Mesenchymal stem cell (in vitro differentiated cells and primary cell): ENCODE data around the gene PDXDC1.
"Not testable (repeated sequence)": the region's sequence is repeated elsewhere in the genome, so short reads cannot be mapped to it uniquely, and the experiment has no call there.

ENCODE experiments used
- DNase-seq: peaks from one replicate; pipeline ENCODE4 v3.0.0-alpha.2; 2013
- H2AFZ ChIP-seq: one replicate; pipeline ENCODE4 v1.6.1; 2013; ENCODE audit warnings: low read depth, mild to moderate bottlenecking, control low read depth, inconsistent platforms, low read length, moderate library complexity
- H2AK5ac ChIP-seq: 2 replicates; pipeline ENCODE4 v1.6.1; 2013; ENCODE audit warnings: low read length, moderate library complexity, mild to moderate bottlenecking, inconsistent platforms; ENCODE audit not compliant: severe bottlenecking
- H2BK120ac ChIP-seq: one replicate; pipeline ENCODE4 v1.6.1; 2013; ENCODE audit warnings: low read depth, mild to moderate bottlenecking, inconsistent platforms, low read length, moderate library complexity
- H2BK12ac ChIP-seq, 2 experiments: one replicate each; pipeline ENCODE4 v1.6.1; 2013; ENCODE audit warnings: inconsistent platforms in 2 of 2, low read length in 2 of 2, mild to moderate bottlenecking in 2 of 2, moderate library complexity in 2 of 2, control low read depth in 1 of 2
- H2BK15ac ChIP-seq: one replicate; pipeline ENCODE4 v1.6.1; 2013; ENCODE audit warnings: mild to moderate bottlenecking, low read depth, inconsistent platforms; ENCODE audit not compliant: poor library complexity, severe bottlenecking
- H2BK5ac ChIP-seq: 2 replicates; pipeline ENCODE4 v1.6.1; 2013; ENCODE audit warnings: low read depth, mild to moderate bottlenecking, low read length, control low read depth, inconsistent platforms; ENCODE audit not compliant: poor library complexity, severe bottlenecking
- H3K14ac ChIP-seq, 2 experiments: one replicate each; pipeline ENCODE4 v1.6.1; 2013; ENCODE audit warnings: inconsistent platforms in 2 of 2, low read length in 2 of 2, control low read depth in 1 of 2, mild to moderate bottlenecking in 1 of 2, moderate library complexity in 1 of 2
- H3K18ac ChIP-seq, 2 experiments: one replicate each; pipeline ENCODE4 v1.6.1; 2013; ENCODE audit warnings: inconsistent platforms in 2 of 2, low read length in 2 of 2, control low read depth in 1 of 2, low read depth in 1 of 2, mild to moderate bottlenecking in 1 of 2
- H3K23ac ChIP-seq, 2 experiments: one replicate each; pipeline ENCODE4 v1.6.1; 2013; ENCODE audit warnings: inconsistent platforms in 2 of 2, low read length in 2 of 2, mild to moderate bottlenecking in 2 of 2, moderate library complexity in 2 of 2, control low read depth in 1 of 2
- H3K27ac ChIP-seq: 2 replicates; pipeline ENCODE4 v1.5.1; 2013; ENCODE audit warnings: mild to moderate bottlenecking, moderate library complexity, low read length, control low read depth, inconsistent platforms; ENCODE audit not compliant: poor library complexity, severe bottlenecking
- H3K27me3 ChIP-seq, 2 experiments: 2 replicates each; pipeline versions ENCODE4 v1.6.1 to v1.7.0; 2013; ENCODE audit warnings: low read length in 2 of 2, mild to moderate bottlenecking in 2 of 2, moderate library complexity in 2 of 2, control low read depth in 1 of 2, inconsistent platforms in 1 of 2; ENCODE audit not compliant: control insufficient read depth in 1 of 2, insufficient read depth in 1 of 2
- H3K36me3 ChIP-seq, 2 experiments: 2 replicates each; pipeline versions ENCODE4 v1.6.1 to v1.7.0; 2013; ENCODE audit warnings: low read length in 2 of 2, control low read depth in 1 of 2, inconsistent platforms in 1 of 2, low read depth in 1 of 2, mild to moderate bottlenecking in 1 of 2; ENCODE audit not compliant: insufficient read depth in 2 of 2, control insufficient read depth in 1 of 2
- H3K4ac ChIP-seq, 2 experiments: one replicate each; pipeline ENCODE4 v1.6.1; 2013; ENCODE audit warnings: inconsistent platforms in 2 of 2, low read length in 2 of 2, mild to moderate bottlenecking in 2 of 2, moderate library complexity in 2 of 2, control low read depth in 1 of 2, low read depth in 1 of 2
- H3K4me1 ChIP-seq: 2 replicates; pipeline ENCODE4 v1.6.1; 2013; ENCODE audit warnings: low read depth, low read length, control low read depth; ENCODE audit not compliant: control insufficient read depth, insufficient read depth
- H3K4me2 ChIP-seq: 2 replicates; pipeline ENCODE4 v1.6.1; 2013; ENCODE audit warnings: low read length, mild to moderate bottlenecking, inconsistent platforms; ENCODE audit not compliant: poor library complexity, severe bottlenecking
- H3K4me3 ChIP-seq, 2 experiments: 2 replicates each; pipeline versions ENCODE4 v1.5.1 to v1.7.0; 2013; ENCODE audit warnings: low read length in 2 of 2, mild to moderate bottlenecking in 2 of 2, control low read depth in 1 of 2, low read depth in 1 of 2; ENCODE audit not compliant: insufficient read depth in 1 of 2
- H3K79me1 ChIP-seq: replicated peaks from 2 replicates; pipeline ENCODE4 v1.6.1; 2013; ENCODE audit warnings: mild to moderate bottlenecking, control low read depth, low read length, inconsistent platforms; ENCODE audit not compliant: poor library complexity, severe bottlenecking
- H3K9ac ChIP-seq: 2 replicates; pipeline ENCODE4 v1.7.0; 2013; ENCODE audit warnings: mild to moderate bottlenecking, low read length, moderate library complexity
- H3K9me3 ChIP-seq: 2 replicates; pipeline ENCODE4 v1.7.0; 2013; ENCODE audit warnings: mild to moderate bottlenecking, low read length; ENCODE audit not compliant: control insufficient read depth
- H4K8ac ChIP-seq: one replicate; pipeline ENCODE4 v1.6.1; 2013; ENCODE audit warnings: inconsistent platforms, mild to moderate bottlenecking, low read length, moderate library complexity
- H4K91ac ChIP-seq: one replicate; pipeline ENCODE4 v1.6.1; 2013; ENCODE audit warnings: mild to moderate bottlenecking, low read length, inconsistent platforms
- WGBS: methylation state at CpG from one replicate; pipeline ENCODE4 v1.1.7; 2013; ENCODE audit warnings: mixed read lengths; 5-methylcytosine and 5-hydroxymethylcytosine counted together

The PDXDC1 gene

DNA sequence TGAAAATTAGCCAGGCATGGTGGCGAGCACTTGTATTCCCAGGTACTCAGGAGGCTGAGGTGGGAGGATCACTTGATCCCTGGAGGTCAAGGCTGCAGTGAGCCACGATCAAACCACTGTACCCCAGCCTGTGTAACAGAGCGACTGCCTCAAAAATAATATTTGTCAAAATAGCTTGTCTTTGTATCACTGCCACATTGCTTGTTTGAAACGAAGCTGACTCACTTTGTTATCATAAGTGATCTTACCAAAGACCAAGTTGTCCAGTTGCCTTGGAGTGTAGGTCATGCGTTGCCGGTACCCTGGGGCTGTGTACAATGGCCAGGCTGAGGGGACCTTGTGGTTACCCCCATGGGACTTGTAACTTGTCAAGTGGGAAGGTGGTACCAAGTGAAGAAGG lies 21.9 kb downstream of the PDXDC1 start:
- H3K4me2 ChIP-seq, H4K91ac ChIP-seq: not testable (repeated sequence)
- WGBS, result 90% methylated on average over 4 of the region's 6 CpGs

DNA sequence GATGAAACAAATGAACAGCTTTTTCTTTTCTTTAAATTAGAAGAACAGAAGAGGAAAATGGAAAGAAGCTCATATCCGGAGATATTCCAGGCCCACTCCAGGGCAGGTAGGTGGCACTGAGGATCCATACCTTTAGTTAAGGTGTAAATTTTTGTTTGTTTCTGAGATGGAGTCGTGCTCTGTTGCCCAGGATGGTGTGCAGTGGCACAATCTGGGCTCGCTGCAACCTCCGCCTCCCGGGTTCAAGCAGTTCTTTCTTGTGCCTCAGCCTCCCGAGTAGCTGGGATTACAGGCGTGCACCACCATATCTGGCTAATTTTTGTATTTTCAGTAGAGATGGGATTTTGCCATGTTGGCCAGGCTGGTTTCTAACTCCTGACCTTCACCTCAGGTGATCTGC lies 23.5 kb downstream of the PDXDC1 start:
- H3K4me3 ChIP-seq, H4K8ac ChIP-seq, H2BK120ac ChIP-seq, H3K4me1 ChIP-seq, H4K91ac ChIP-seq, H3K9me3 ChIP-seq, H3K9ac ChIP-seq, H2AK5ac ChIP-seq, H2BK12ac ChIP-seq, H3K23ac ChIP-seq, H3K4ac ChIP-seq, DNase-seq, H3K27ac ChIP-seq, H3K18ac ChIP-seq, H3K14ac ChIP-seq, H3K4me2 ChIP-seq, H2BK5ac ChIP-seq, H2BK15ac ChIP-seq, H2AFZ ChIP-seq, H3K27me3 ChIP-seq: not testable (repeated sequence)
- 99% methylated on average over 6 of the region's 7 CpGs for WGBS
- peaks cover 10% of the 10 kb centered on the region for H3K79me1 ChIP-seq
- peaks cover 16 to 27% of the 10 kb centered on the region in 2 experiments for H3K36me3 ChIP-seq

More for the DNA sequence above, 21.9 kb downstream of the PDXDC1 start:
- not testable (repeated sequence) for H2BK15ac ChIP-seq, H2BK5ac ChIP-seq, H3K4me3 ChIP-seq, H3K9me3 ChIP-seq, H3K23ac ChIP-seq, H2BK120ac ChIP-seq, H3K27me3 ChIP-seq, H3K4me1 ChIP-seq, H2BK12ac ChIP-seq, H3K4ac ChIP-seq, H2AFZ ChIP-seq, H3K9ac ChIP-seq, H4K8ac ChIP-seq, H2AK5ac ChIP-seq, H3K14ac ChIP-seq
- peak overlapping the region; percentile 38 for H3K27ac ChIP-seq
- H3K36me3 ChIP-seq, result peaks cover 16 to 23% of the 10 kb centered on the region in 2 experiments
- peaks cover 12% of the 10 kb centered on the region for H3K79me1 ChIP-seq
- peak; percentile 49 for DNase-seq
- peak overlapping the region in 1 of 2 experiments; percentile 12 for H3K18ac ChIP-seq

DNA sequence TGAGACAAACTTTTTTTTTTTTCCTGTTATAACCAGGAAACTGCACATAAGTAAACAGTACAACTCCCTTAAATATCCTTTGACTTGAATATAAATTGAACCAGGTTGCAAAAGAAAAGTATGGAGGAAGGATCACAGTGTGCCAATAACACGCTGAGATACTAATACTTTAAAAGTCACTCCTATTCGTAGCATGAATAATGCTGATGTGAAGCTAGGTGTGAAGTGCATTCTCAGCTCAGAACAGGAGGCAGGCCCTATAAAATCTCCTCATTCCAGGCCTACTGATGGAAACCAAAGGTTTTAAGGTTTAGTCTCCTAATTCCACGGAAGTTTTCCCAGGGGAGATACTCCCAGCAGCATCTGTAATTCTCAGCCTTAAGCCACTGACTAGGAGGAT lies 25.0 kb downstream of the PDXDC1 start:
- not testable (repeated sequence) for H4K8ac ChIP-seq, H3K4ac ChIP-seq, H3K4me1 ChIP-seq, H2BK120ac ChIP-seq, H3K27ac ChIP-seq, DNase-seq, H3K4me3 ChIP-seq, H3K18ac ChIP-seq, H4K91ac ChIP-seq, H2AFZ ChIP-seq, H3K9me3 ChIP-seq, H2AK5ac ChIP-seq, H2BK15ac ChIP-seq, H3K9ac ChIP-seq, H3K27me3 ChIP-seq, H2BK12ac ChIP-seq, H2BK5ac ChIP-seq, H3K23ac ChIP-seq, H3K4me2 ChIP-seq, H3K14ac ChIP-seq
- H3K79me1 ChIP-seq, result peaks cover 11% of the 10 kb centered on the region
- H3K36me3 ChIP-seq, result peaks cover 17 to 35% of the 10 kb centered on the region in 2 experiments
- 91% methylated on average over 3 of the region's 3 CpGs for WGBS

DNA sequence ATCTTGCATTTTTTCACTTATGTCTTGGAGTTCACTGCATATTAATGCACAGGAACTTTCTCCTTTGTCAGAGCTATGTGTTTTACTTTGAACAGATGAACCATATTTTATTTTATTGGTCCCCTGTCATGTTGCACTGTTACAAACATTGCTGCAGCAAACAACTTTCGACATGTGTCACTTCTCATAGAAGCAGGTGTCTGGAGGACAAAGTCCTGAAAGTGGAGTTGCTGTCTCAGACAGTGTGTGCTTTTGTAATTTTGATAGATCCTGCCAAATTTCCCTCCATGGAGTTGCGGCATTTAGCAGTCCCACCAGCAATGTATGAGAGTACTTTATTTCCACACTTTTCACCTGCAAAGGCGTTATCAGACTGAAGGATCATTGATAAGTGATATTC lies 27.6 kb downstream of the PDXDC1 start:
- not testable (repeated sequence) for H3K4me1 ChIP-seq, H4K8ac ChIP-seq, H2AK5ac ChIP-seq, H3K27ac ChIP-seq, H2BK12ac ChIP-seq, H3K9me3 ChIP-seq, H3K27me3 ChIP-seq, H2BK15ac ChIP-seq, H2AFZ ChIP-seq, H3K18ac ChIP-seq, H3K14ac ChIP-seq, H2BK120ac ChIP-seq, H2BK5ac ChIP-seq, H3K4me2 ChIP-seq, H3K4me3 ChIP-seq, H3K9ac ChIP-seq, H3K4ac ChIP-seq, H3K23ac ChIP-seq, DNase-seq, H4K91ac ChIP-seq
- WGBS, result no CpG with 5 or more reads among the region's 3 CpGs
- H3K36me3 ChIP-seq, result peaks cover 24 to 58% of the 10 kb centered on the region in 2 experiments
- peaks cover 14% of the 10 kb centered on the region for H3K79me1 ChIP-seq
